Measurements from ENCODE around the gene NPPC.

GRCh38 chr2:231929961-231930592, 3.9 kb upstream of the NPPC start:
- no peak for TF ChIP-seq POLR2A (IDR thresholded peaks at IDR 0.05)
- no peak for TF ChIP-seq CTCF (IDR thresholded peaks at IDR 0.05)

Measured in lower leg skin (tissue), 3 donors.